ENCODE data around the gene MAP2K3.
"Not testable (repeated sequence)": the region's sequence is repeated elsewhere in the genome, so short reads cannot be mapped to it uniquely, and the experiment has no call there.

- TF ChIP-seq, protein P1, sequence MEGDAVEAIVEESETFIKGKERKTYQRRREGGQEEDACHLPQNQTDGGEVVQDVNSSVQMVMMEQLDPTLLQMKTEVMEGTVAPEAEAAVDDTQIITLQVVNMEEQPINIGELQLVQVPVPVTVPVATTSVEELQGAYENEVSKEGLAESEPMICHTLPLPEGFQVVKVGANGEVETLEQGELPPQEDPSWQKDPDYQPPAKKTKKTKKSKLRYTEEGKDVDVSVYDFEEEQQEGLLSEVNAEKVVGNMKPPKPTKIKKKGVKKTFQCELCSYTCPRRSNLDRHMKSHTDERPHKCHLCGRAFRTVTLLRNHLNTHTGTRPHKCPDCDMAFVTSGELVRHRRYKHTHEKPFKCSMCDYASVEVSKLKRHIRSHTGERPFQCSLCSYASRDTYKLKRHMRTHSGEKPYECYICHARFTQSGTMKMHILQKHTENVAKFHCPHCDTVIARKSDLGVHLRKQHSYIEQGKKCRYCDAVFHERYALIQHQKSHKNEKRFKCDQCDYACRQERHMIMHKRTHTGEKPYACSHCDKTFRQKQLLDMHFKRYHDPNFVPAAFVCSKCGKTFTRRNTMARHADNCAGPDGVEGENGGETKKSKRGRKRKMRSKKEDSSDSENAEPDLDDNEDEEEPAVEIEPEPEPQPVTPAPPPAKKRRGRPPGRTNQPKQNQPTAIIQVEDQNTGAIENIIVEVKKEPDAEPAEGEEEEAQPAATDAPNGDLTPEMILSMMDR (IDR thresholded peaks at IDR 0.05), result not testable (repeated sequence)
- not testable (repeated sequence) for TF ChIP-seq POLR2A (IDR thresholded peaks at IDR 0.05)
These were observed 30.9 kb downstream of the MAP2K3 start for GRCh38 chr17:21315246-21316000.
